Measurements from ENCODE around the gene TTC8. TPM values are rescaled to one million over a fixed set of nuclear protein-coding genes. Genes with fewer than 3 reads are reported as not detected.

Gene TTC8
- total RNA-seq, 1 experiment from 2014 or later = 12.4 TPM

- Histone ChIP-seq H3K36me3 (ENCODE audit: control insufficient read depth, insufficient read depth, low read length) (no peaks in the 10 kb centered on the region), H3K9me3 (ENCODE audit: control insufficient read depth, insufficient read depth, low read depth, low read length) (no peaks in the 10 kb centered on the region), H3K27ac (ENCODE audit: low read length) (no peak overlapping the region), H3K27me3 (ENCODE audit: control insufficient read depth, insufficient read depth, low read length) (no peaks in the 10 kb centered on the region), H3K4me3 (ENCODE audit: low read depth in 2 of 2, low read length in 2 of 2) (no peak overlapping the region), H3K4me1 (ENCODE audit: control insufficient read depth, insufficient read depth, low read length) (no peaks in the 10 kb centered on the region)
- in situ Hi-C loops (cut with HindIII; ENCODE audit: low pct_unique_long_range_greater_than_20kb, low sequenced_read_pairs) = no loop called here
- no peak for TF ChIP-seq POLR2AphosphoS5 (IDR thresholded peaks at IDR 0.05; ENCODE audit: low read depth, low read length)
- no peak for TF ChIP-seq SIN3A (IDR thresholded peaks at IDR 0.05; ENCODE audit: borderline replicate concordance, insufficient read depth, low read depth, low read length)
- TF ChIP-seq, protein P1, sequence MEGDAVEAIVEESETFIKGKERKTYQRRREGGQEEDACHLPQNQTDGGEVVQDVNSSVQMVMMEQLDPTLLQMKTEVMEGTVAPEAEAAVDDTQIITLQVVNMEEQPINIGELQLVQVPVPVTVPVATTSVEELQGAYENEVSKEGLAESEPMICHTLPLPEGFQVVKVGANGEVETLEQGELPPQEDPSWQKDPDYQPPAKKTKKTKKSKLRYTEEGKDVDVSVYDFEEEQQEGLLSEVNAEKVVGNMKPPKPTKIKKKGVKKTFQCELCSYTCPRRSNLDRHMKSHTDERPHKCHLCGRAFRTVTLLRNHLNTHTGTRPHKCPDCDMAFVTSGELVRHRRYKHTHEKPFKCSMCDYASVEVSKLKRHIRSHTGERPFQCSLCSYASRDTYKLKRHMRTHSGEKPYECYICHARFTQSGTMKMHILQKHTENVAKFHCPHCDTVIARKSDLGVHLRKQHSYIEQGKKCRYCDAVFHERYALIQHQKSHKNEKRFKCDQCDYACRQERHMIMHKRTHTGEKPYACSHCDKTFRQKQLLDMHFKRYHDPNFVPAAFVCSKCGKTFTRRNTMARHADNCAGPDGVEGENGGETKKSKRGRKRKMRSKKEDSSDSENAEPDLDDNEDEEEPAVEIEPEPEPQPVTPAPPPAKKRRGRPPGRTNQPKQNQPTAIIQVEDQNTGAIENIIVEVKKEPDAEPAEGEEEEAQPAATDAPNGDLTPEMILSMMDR (IDR thresholded peaks at IDR 0.05) = no peak
- no peak for TF ChIP-seq TCF7L2 (IDR thresholded peaks at IDR 0.05; ENCODE audit: low read depth, low read length)
- no peak for TF ChIP-seq REST (IDR thresholded peaks at IDR 0.05; ENCODE audit: insufficient read depth in 1 of 2, low read depth in 2 of 2, low read length in 1 of 2)
- CTCF ChIA-PET = no interaction called here
- DNase-seq (ENCODE audit: low read depth, low spot score) (no peak), ATAC-seq (no peak)
- POLR2A ChIA-PET = no interaction called here
- intact Hi-C loops (cut with micrococcal nuclease; ENCODE audit: unreplicated experiment) = no loop called here
- BruUV-seq (replicated peaks) = no TSS peak
Measured at GRCh38 chr14:88871429-88871828, 47.0 kb downstream of the TTC8 start.

GRCh38 chr14:88872976-88873375 is 48.5 kb downstream of the TTC8 start:
- BruUV-seq (replicated peaks) = no TSS peak

More at GRCh38 chr14:88872976-88873375, 48.5 kb downstream of the TTC8 start:
- ATAC-seq = no peak
- no peaks in the 10 kb centered on the region for H3K36me3 ChIP-seq (ENCODE audit: control insufficient read depth, insufficient read depth, low read length)
- in situ Hi-C loops (cut with HindIII; ENCODE audit: low pct_unique_long_range_greater_than_20kb, low sequenced_read_pairs) (no loop called here), intact Hi-C loops (cut with micrococcal nuclease; ENCODE audit: unreplicated experiment) (no loop called here)
- no peaks in the 10 kb centered on the region for H3K9me3 ChIP-seq (ENCODE audit: control insufficient read depth, insufficient read depth, low read depth, low read length)
- H3K4me1 ChIP-seq (ENCODE audit: control insufficient read depth, insufficient read depth, low read length) = no peaks in the 10 kb centered on the region
- TF ChIP-seq POLR2AphosphoS5 (IDR thresholded peaks at IDR 0.05; ENCODE audit: low read depth, low read length) (no peak), REST (IDR thresholded peaks at IDR 0.05; ENCODE audit: insufficient read depth in 1 of 2, low read depth in 2 of 2, low read length in 1 of 2) (no peak), SIN3A (IDR thresholded peaks at IDR 0.05; ENCODE audit: borderline replicate concordance, insufficient read depth, low read depth, low read length) (no peak), TCF7L2 (IDR thresholded peaks at IDR 0.05; ENCODE audit: low read depth, low read length) (no peak)
- TF ChIP-seq, protein P1 (IDR thresholded peaks at IDR 0.05) = no peak
- no peaks in the 10 kb centered on the region for H3K27me3 ChIP-seq (ENCODE audit: control insufficient read depth, insufficient read depth, low read length)
- DNase-seq (ENCODE audit: low read depth, low spot score) = no peak
- H3K27ac ChIP-seq (ENCODE audit: low read length) = no peak overlapping the region
- H3K4me3 ChIP-seq (ENCODE audit: low read depth in 2 of 2, low read length in 2 of 2) = no peak overlapping the region
- CTCF ChIA-PET = no interaction called here
- POLR2A ChIA-PET = no interaction called here
